SHP77 treated with DMSO at 0.1 percent for 48 hours (cell line): ENCODE results near the gene TGFBI.

ENCODE experiments used
- DNase-seq: peaks from one replicate; lab custom pipeline; 2025; lab: John Stamatoyannopoulos, UW

Gene TGFBI

DNA sequence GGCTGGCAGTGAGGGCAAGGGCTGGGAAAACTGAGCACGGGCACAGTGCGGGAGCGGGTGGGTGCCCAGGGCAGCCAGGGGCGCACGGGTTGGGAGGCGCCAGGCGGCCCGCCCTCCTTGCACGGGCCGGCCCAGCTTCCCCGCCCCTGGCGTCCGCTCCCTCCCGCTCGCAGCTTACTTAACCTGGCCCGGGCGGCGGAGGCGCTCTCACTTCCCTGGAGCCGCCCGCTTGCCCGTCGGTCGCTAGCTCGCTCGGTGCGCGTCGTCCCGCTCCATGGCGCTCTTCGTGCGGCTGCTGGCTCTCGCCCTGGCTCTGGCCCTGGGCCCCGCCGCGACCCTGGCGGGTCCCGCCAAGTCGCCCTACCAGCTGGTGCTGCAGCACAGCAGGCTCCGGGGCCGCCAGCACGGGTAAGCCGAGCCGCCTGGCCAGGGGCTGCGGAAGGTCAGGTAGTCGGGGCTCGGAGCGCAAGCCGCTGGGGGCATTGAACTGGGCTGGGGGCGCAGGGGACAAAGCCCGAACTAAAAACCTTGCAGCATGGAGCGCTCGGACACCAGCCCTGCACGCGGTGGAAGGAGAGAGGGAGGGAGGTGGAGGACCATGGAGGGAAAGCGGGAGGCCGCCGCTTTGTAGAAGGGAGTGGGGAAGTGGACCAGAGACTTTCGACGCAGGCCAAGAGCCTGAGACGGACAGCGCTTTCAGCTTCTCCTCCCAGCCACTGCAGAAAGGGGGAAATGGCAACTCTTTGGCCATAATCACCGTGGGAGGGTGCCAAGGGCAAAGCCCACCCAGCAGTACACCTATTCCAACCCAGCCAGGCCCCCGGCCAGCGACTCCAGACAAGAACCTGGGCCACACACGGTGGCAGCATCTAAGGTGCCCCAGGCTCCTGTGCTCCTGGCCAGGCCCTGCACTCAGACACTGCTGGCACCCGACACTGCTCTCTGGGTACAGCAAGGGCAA, at the start of gene TGFBI:
TGFBI (plus strand) TSS at position 207 of the 961 bp plus-strand sequence; CDS start at position 275, 68 bp downstream.
- DNase-seq = no peak

- no peak for DNase-seq
These were observed 49.8 kb upstream of the TGFBI start for GRCh38 chr5:135978993-135979392.

DNA sequence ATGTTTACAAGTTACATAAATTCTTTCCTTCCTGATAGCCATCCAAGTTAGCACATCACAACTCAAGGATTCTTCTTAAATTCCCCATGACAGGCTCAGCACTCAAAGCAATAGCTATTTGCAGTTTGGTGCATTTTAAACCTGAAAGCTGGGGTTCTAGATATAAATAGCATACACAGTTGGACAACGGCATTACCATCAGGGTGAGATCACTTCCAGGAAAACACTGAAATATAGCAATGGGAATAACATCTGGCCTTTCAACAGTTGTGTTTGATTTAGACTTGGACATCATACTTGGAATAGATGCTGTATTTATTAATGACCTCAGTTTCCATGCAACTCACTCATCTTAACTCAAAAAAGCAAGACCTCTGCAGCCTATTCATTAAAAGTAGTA, 49.3 kb upstream of the TGFBI start:
- no peak for DNase-seq

DNA sequence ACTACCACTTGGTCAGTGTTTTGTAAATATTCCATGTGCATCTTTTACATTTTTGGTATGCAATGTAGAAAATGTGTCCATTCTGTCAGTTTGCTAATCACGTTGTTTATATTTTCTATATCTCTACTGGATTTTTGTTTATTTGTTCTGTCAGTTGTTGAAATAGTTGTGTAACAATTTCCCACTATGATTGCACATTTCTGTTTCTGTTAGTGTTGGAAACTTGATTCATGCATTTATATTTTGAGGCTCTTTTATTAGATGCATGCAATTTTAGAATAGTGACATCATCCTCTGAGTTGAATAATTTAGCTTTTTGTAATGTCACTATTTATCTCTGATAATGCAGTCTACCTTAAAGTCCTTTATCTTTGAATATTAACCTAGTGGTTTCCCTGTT, 48.2 kb upstream of the TGFBI start:
- no peak for DNase-seq

DNA sequence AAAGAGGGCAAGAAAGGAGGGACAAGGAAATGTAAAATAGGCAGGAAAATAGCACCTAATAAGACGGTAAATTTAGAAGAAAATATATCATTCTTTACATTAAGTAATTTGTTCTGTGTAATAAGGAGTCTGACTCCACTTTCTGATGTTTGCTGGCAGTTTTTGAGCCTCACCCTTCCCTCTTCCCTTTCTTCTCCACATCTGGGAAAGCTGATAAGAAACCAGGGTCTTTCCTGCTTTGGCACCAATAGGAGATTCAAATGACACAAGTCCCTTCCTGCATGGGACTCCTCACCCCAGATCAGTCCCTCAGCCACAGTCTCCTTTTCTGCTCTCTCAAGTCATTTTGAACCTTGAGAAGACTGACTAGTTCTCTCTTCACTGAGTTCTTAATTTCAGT, 42.8 kb upstream of the TGFBI start:
- no peak for DNase-seq

GRCh38 chr5:135986401-135986800, 42.4 kb upstream of the TGFBI start:
- DNase-seq = no peak

DNA sequence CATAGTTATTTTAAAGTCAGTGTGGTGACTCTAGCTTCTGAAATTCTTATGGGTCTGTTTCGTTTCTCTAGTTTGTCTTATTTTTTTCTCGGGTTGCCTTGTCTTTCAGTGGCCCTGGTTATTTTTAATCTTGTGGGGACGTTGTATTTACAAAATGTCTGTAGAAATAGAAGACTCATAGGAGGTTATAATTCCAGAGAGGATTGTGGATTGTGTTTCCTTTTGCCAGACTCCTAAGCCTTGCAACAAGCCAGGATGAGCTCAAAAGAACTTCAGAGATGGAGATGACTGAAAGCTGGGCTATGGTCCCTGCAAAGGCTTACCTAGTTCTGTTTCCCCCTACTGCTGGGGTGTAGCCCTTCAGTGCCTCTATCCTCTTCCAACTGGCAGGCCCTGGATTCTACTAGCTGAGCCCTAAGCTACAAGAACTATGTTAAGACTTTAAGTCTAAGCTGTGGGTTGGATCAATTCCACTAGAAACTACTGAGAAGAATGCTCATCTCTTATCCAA, 41.8 kb upstream of the TGFBI start:
- no peak for DNase-seq

DNA sequence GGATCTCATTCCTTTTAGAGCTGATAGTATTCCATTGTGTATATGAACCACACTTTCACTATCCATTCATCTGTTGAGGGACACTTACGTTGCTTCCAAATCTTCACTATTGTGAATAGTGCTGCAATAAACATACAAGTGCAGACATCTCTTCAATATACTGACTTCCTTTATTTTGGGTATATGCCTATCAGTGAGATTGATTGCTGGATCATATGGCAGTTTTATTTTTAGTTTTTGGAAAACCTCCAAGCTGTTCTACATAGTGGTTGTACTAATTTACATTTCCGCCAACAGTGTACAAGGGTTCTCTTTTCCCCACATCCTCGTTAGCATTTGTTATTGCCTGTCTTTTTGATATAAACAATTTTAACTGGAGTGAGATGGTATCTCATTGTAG, 40.2 kb upstream of the TGFBI start:
- no peak for DNase-seq

DNA sequence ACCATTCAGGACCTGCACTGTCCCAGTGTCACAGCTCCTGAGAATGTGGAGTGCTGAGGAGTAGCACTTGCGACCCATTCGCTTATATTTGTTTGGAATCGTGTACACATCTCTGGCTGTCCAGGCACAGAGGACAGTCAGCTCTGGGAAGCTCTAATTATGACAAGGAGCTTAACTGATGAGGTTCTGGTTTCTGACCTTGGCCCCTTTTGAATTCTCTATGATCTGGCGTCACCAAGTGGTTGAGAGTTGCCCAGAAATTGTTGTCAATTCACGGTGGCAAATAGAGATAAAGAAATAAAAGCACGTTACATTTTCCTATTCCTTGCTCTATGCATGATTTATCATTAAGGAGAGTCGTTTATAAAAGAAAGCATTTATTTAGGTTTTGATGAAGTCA, 39.1 kb upstream of the TGFBI start:
- DNase-seq = no peak

- no peak for DNase-seq
These were observed 38.1 kb upstream of the TGFBI start for GRCh38 chr5:135990528-135991255.

DNA sequence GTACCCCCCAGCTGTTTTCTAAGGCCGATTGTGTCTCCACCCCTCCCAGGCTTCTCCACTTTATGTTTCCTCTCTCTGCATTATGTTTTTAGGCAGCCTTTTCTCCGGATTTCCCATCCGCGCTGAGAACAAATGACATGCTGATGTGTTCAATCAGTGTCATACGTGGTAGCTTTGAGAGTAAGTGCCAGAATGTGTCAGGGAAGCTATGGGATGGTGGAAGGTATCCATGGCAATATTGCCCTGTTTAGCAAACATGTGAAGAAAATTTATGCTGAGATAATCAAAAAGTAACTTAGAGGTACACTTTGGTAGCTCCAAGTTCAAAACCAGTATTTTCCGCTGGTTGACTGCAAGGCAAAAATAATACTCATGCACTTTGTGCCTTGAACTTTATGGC, 37.4 kb upstream of the TGFBI start:
- no peak for DNase-seq

GRCh38 chr5:135993335-135993879, 35.4 kb upstream of the TGFBI start:
- DNase-seq = no peak

DNA sequence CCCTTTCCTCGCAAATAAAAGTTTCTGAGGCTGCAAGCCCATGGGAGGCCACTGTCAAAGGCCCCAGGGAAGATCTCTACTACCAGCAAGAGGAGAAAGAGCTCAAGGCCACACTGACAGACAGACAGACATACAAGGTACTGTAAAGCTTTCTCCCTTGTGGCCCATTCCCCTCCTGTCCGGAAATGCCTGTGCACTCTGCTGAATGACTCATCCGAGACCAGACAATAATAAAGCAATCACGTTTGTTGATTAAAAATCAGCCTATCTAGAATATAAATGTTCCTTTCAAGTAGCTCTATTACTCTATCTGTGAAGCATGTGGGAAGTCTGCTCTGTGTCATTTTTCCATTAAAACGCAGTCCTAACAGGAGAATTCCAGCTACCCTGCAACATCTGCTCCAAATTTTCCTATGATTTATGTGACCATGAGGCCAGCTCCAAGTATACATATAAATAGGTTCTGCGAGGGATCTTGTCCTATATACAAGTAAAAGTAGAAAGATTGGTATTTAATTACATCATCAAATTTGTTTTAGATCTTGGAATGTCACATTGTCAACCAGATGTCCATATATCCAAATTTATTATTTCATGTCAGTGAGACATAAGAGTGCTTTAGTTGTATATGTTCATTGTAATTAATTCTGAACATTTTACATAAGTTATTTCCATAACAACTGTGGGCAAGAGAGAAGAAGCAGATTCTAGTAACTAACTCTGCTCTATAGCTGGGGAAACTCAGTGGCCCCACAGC, 34.7 kb upstream of the TGFBI start:
- no peak for DNase-seq

- no peak for DNase-seq
These were observed 32.8 kb upstream of the TGFBI start for GRCh38 chr5:135995976-135996375.

DNA sequence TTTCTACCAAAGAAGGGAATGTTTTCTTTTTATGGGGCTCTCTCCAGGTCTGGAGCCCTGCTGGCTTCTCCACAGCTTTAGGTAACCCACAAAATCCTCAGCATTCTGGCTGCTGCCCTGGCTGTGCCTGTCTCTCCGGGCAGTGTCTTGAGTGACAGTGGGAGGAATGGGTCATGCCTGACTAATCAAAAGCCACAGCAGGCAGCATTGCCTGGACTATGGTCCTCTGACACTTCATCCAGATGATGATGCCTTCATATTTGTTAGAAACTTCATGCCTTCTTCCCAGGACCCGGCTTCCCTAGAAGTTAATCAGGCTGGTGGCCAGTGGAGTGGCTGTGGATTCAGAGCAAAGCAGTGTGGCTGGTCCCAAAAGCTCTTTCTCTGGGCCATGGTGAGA, 32.2 kb upstream of the TGFBI start:
- no peak for DNase-seq

DNA sequence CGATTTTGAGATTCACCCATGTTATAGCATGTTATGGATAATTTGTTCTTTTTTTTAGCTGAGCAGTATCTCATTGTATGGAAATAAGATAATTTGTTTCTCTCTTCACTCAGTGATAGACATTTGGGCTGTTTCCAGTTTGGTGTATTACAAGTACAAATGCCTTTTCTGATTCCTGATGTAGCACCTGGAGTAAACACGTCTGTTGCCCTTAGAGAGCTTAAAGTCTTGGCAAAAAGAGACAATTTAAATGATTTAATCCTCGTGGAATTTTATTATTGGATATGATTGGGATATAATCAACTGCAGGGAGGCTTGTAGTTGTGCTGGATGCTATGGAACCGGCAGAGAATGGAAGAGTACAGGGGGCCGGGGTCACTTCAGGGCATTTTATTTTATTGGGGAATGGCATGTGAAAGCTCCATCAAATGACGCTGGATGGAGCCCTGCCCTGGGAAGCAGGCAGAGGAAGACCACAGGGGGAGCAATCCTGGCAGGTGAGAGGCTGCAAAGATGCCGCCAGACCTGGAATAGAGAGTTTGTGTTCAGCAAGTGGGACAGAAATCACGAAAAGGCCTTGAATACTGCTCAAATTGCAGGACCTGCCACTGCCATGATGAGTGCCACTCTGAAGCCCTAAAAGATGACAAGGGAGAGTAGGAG, 31.0 kb upstream of the TGFBI start:
- DNase-seq = no peak

GRCh38 chr5:135998889-135999288, 29.9 kb upstream of the TGFBI start:
- no peak for DNase-seq

GRCh38 chr5:135999406-136000139, 29.2 kb upstream of the TGFBI start:
- no peak for DNase-seq

- DNase-seq = no peak
These were observed 28.6 kb upstream of the TGFBI start for GRCh38 chr5:136000147-136000546.

DNA sequence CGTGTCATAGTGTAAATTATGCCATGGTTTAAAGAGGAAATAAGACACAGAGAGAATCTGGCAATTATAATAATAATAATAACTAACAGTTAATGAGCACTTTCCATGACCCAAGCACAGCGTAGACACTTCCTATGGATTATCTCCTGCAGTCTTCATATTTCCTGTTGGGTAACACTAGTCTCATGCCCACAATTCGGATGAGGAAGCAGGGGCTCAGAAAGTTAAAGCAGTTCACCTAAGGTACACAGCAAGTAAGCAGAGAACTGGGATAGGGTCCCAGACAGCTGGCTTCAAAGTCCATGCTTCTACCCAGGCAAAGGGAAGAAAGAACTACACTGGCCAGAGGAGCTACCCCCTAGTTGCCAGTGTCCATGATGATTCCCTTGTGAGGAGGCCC, 27.9 kb upstream of the TGFBI start:
- DNase-seq = no peak
